Measurements from ENCODE around the gene AQP1. TPM values are rescaled to one million over a fixed set of nuclear protein-coding genes. Genes with fewer than 3 reads are reported as not detected.

Gene AQP1
- total RNA-seq, 2 experiments from 2014 or later: not detected

GRCh38 chr7:30915005-30915601 is 3.5 kb downstream of the AQP1 start:
- H3K4me1 ChIP-seq (ENCODE audit: insufficient read depth, low read length, poor library complexity, severe bottlenecking): no peaks in the 10 kb centered on the region
- intact Hi-C loops (cut with micrococcal nuclease; ENCODE audit: unreplicated experiment): no loop called here
- no peaks in the 10 kb centered on the region for H3K79me2 ChIP-seq (ENCODE audit: insufficient read depth, low read depth, low read length)
- no peaks in the 10 kb centered on the region for H3K9me2 ChIP-seq (ENCODE audit: insufficient read depth, low read length)
- no peaks in the 10 kb centered on the region for H3K36me3 ChIP-seq (ENCODE audit: insufficient read depth, low read length)
- H3K4me3 ChIP-seq (ENCODE audit: low read depth, low read length, poor library complexity, severe bottlenecking): no peak overlapping the region
- H2AFZ ChIP-seq (ENCODE audit: low read length): no peak overlapping the region
- ChIA-PET POLR2A (no interaction called here), CTCF (ENCODE audit: unreplicated experiment) (no interaction called here)
- H4K20me1 ChIP-seq (ENCODE audit: insufficient read depth, low read length): no peaks in the 10 kb centered on the region
- no TSS peak for BruUV-seq (replicated peaks)
- H3K4me2 ChIP-seq (ENCODE audit: low read length): no peak overlapping the region
- H3K9me3 ChIP-seq (ENCODE audit: low read length): no peaks in the 10 kb centered on the region
- TF ChIP-seq CTCF (conservative IDR thresholded peaks at IDR 0.05; ENCODE audit: low read length) (no peak), EZH2phosphoT487 (IDR thresholded peaks at IDR 0.05; ENCODE audit: borderline replicate concordance, low read depth, low read length) (no peak)
- no peak overlapping the region for H3K27ac ChIP-seq (ENCODE audit: low read depth, low read length, poor library complexity, severe bottlenecking)
- DNase-seq (ENCODE audit: low spot score): no peak

- no peaks in the 10 kb centered on the region for H3K36me3 ChIP-seq (ENCODE audit: insufficient read depth, low read length)
- no peaks in the 10 kb centered on the region for H3K9me2 ChIP-seq (ENCODE audit: insufficient read depth, low read length)
- H3K4me1 ChIP-seq (ENCODE audit: insufficient read depth, low read length, poor library complexity, severe bottlenecking): no peaks in the 10 kb centered on the region
- H2AFZ ChIP-seq (ENCODE audit: low read length): no peak overlapping the region
- no peaks in the 10 kb centered on the region for H3K79me2 ChIP-seq (ENCODE audit: insufficient read depth, low read depth, low read length)
- POLR2A ChIA-PET: no interaction called here
- CTCF ChIA-PET (ENCODE audit: unreplicated experiment): no interaction called here
- no peaks in the 10 kb centered on the region for H3K9me3 ChIP-seq (ENCODE audit: low read length)
- no peak for TF ChIP-seq EZH2phosphoT487 (IDR thresholded peaks at IDR 0.05; ENCODE audit: borderline replicate concordance, low read depth, low read length)
- no peak for TF ChIP-seq CTCF (conservative IDR thresholded peaks at IDR 0.05; ENCODE audit: low read length)
- no peak for DNase-seq (ENCODE audit: low spot score)
- no peak overlapping the region for H3K4me2 ChIP-seq (ENCODE audit: low read length)
- H3K4me3 ChIP-seq (ENCODE audit: low read depth, low read length, poor library complexity, severe bottlenecking): no peak overlapping the region
- intact Hi-C loops (cut with micrococcal nuclease; ENCODE audit: unreplicated experiment): no loop called here
- H4K20me1 ChIP-seq (ENCODE audit: insufficient read depth, low read length): no peaks in the 10 kb centered on the region
- BruUV-seq (replicated peaks): no TSS peak
- H3K27ac ChIP-seq (ENCODE audit: low read depth, low read length, poor library complexity, severe bottlenecking): no peak overlapping the region
Observed at GRCh38 chr7:30915751-30916150, 4.1 kb downstream of the AQP1 start.

GRCh38 chr7:30916255-30916654 is 4.6 kb downstream of the AQP1 start:
- POLR2A ChIA-PET: interaction anchor here (1.0 kb wide), 1 partner anchor 803 kb away, joined by 3 read pairs; no protein-coding TSS in a partner anchor
- no peak overlapping the region for H3K4me2 ChIP-seq (ENCODE audit: low read length)
- H3K9me2 ChIP-seq (ENCODE audit: insufficient read depth, low read length): no peaks in the 10 kb centered on the region
- intact Hi-C loops (cut with micrococcal nuclease; ENCODE audit: unreplicated experiment): no loop called here
- H3K4me1 ChIP-seq (ENCODE audit: insufficient read depth, low read length, poor library complexity, severe bottlenecking): no peaks in the 10 kb centered on the region
- H3K4me3 ChIP-seq (ENCODE audit: low read depth, low read length, poor library complexity, severe bottlenecking): no peak overlapping the region
- no peak for TF ChIP-seq EZH2phosphoT487 (IDR thresholded peaks at IDR 0.05; ENCODE audit: borderline replicate concordance, low read depth, low read length)
- H4K20me1 ChIP-seq (ENCODE audit: insufficient read depth, low read length): no peaks in the 10 kb centered on the region
- no TSS peak for BruUV-seq (replicated peaks)
- no peak overlapping the region for H3K27ac ChIP-seq (ENCODE audit: low read depth, low read length, poor library complexity, severe bottlenecking)
- no peak overlapping the region for H2AFZ ChIP-seq (ENCODE audit: low read length)
- CTCF ChIA-PET (ENCODE audit: unreplicated experiment): interaction anchor here (1.1 kb wide), 1 partner anchor 16 kb away, joined by 3 read pairs; no protein-coding TSS in a partner anchor
- no peaks in the 10 kb centered on the region for H3K79me2 ChIP-seq (ENCODE audit: insufficient read depth, low read depth, low read length)
- H3K9me3 ChIP-seq (ENCODE audit: low read length): no peaks in the 10 kb centered on the region
- no peak for DNase-seq (ENCODE audit: low spot score)
- no peaks in the 10 kb centered on the region for H3K36me3 ChIP-seq (ENCODE audit: insufficient read depth, low read length)

Data from OCI-LY7 (cell line).